HT1080 (cell line): ENCODE data around the gene YOD1. TPM values are rescaled to one million over a fixed set of nuclear protein-coding genes. Genes with fewer than 3 reads are reported as not detected.

Experiments
- DNase-seq: peaks from one replicate; pipeline ENCODE4 v3.0.0-alpha.2; 2015; ENCODE audit warnings: low read depth
- total RNA-seq: library from RNA; depleted of rRNA; stranded (reverse); fragments of >200 nt; shearing (Covaris generic); gene quantifications from 2 replicates; pipeline ENCODE4 v1.2.3, GENCODE V29; 2014

Gene YOD1
- total RNA-seq, 1 experiment from 2014 or later, result 9.8 TPM

- peak; percentile 94 for DNase-seq
Measured at GRCh38 chr1:207027206-207027777, 23.7 kb downstream of the YOD1 start.

- DNase-seq, result peak; percentile 47
Measured at GRCh38 chr1:207026104-207026534, 24.9 kb downstream of the YOD1 start.

- peak; percentile 44 for DNase-seq
Measured at GRCh38 chr1:207025146-207025880, 25.7 kb downstream of the YOD1 start.

- no peak for DNase-seq
Measured at GRCh38 chr1:207024202-207025145, 26.5 kb downstream of the YOD1 start.

GRCh38 chr1:207022996-207023679, 27.9 kb downstream of the YOD1 start:
- DNase-seq, result no peak

- no peak for DNase-seq
Measured at GRCh38 chr1:207021876-207022596, 29.0 kb downstream of the YOD1 start.

GRCh38 chr1:207021139-207021861, 29.7 kb downstream of the YOD1 start:
- peak; percentile 82 for DNase-seq

- peak; percentile 84 for DNase-seq
Measured at GRCh38 chr1:207020709-207021107, 30.3 kb downstream of the YOD1 start.

GRCh38 chr1:207020065-207020708, 30.8 kb downstream of the YOD1 start:
- DNase-seq, result no peak

GRCh38 chr1:207019661-207020060, 31.3 kb downstream of the YOD1 start:
- DNase-seq, result no peak

GRCh38 chr1:207019161-207019560, 31.8 kb downstream of the YOD1 start:
- DNase-seq, result no peak

GRCh38 chr1:207018707-207019106, 32.3 kb downstream of the YOD1 start:
- DNase-seq, result no peak

- peak; percentile 82 for DNase-seq
Measured at GRCh38 chr1:207017615-207018559, 33.1 kb downstream of the YOD1 start.

GRCh38 chr1:207015791-207016190, 35.2 kb downstream of the YOD1 start:
- no peak for DNase-seq

- DNase-seq, result no peak
Measured at GRCh38 chr1:207014728-207015127, 36.3 kb downstream of the YOD1 start.

- DNase-seq, result no peak
Measured at GRCh38 chr1:207013321-207014085, 37.5 kb downstream of the YOD1 start.

- DNase-seq, result no peak
Measured at GRCh38 chr1:207010726-207011125, 40.3 kb downstream of the YOD1 start.

- no peak for DNase-seq
Measured at GRCh38 chr1:207009945-207010344, 41.1 kb downstream of the YOD1 start.
